ENCODE measurements around the gene FRK. TPM values are rescaled to one million over a fixed set of nuclear protein-coding genes. Genes with fewer than 3 reads are reported as not detected.
A peak's percentile ranks its signal among the peaks of the same experiment; 100 is the strongest.

FRK gene
- total RNA-seq, 2 donors from 2014 or later: 1.4 to 2.9 TPM

GRCh38 chr6:116105247-116105646, 44.6 kb upstream of the FRK start:
- Mint-ChIP-seq H3K36me3 (ENCODE audit: low read depth) (peaks cover 29% of the 10 kb centered on the region), H3K27ac (peak overlapping the region; percentile 98), H3K4me3 (no peak overlapping the region), H3K4me1 (peaks cover 68% of the 10 kb centered on the region), H3K27me3 (ENCODE audit: insufficient read depth) (no peaks in the 10 kb centered on the region), H3K9me3 (no peaks in the 10 kb centered on the region)
- peaks cover 33% of the 10 kb centered on the region for H3K4me1 ChIP-seq (ENCODE audit: control insufficient read depth, insufficient read depth, low read length)
- H3K27me3 ChIP-seq (ENCODE audit: control insufficient read depth, insufficient read depth, low read length, poor library complexity, severe bottlenecking): no peaks in the 10 kb centered on the region
- TF ChIP-seq CTCF (conservative IDR thresholded peaks at IDR 0.05): no peak
- no peak overlapping the region for H3K9ac ChIP-seq (ENCODE audit: extremely low read depth, low read length, poor library complexity, severe bottlenecking)
- H3K36me3 ChIP-seq (ENCODE audit: control insufficient read depth, insufficient read depth, low read length): peaks cover 33% of the 10 kb centered on the region
- peak overlapping the region; percentile 34 for H3K4me3 ChIP-seq (ENCODE audit: low read length)
- WGBS, 2 experiments (ENCODE audit: insufficient coverage in 1 of 2, insufficient read length in 1 of 2): 92% methylated on average over 3 of the region's 3 CpGs; no CpG with 5 or more reads in 1 of the 2 experiments
- no peak for DNase-seq
- H3K9me3 ChIP-seq (ENCODE audit: control insufficient read depth, low read length): no peaks in the 10 kb centered on the region
- H3K27ac ChIP-seq (ENCODE audit: low read depth, low read length): no peak overlapping the region

- Mint-ChIP-seq H3K27me3 (ENCODE audit: insufficient read depth) (no peaks in the 10 kb centered on the region), H3K9me3 (no peaks in the 10 kb centered on the region), H3K4me3 (peak overlapping the region; percentile 8), H3K36me3 (ENCODE audit: low read depth) (peaks cover 27% of the 10 kb centered on the region), H3K27ac (peak overlapping the region; percentile 98), H3K4me1 (peaks cover 70% of the 10 kb centered on the region)
- H3K4me3 ChIP-seq (ENCODE audit: low read length): peak overlapping the region; percentile 34
- WGBS, 2 experiments (ENCODE audit: insufficient coverage in 1 of 2, insufficient read length in 1 of 2): 79 to 100% methylated on average over 1 of the region's 1 CpG
- H3K27me3 ChIP-seq (ENCODE audit: control insufficient read depth, insufficient read depth, low read length, poor library complexity, severe bottlenecking): no peaks in the 10 kb centered on the region
- TF ChIP-seq CTCF (conservative IDR thresholded peaks at IDR 0.05): no peak
- no peak overlapping the region for H3K9ac ChIP-seq (ENCODE audit: extremely low read depth, low read length, poor library complexity, severe bottlenecking)
- H3K36me3 ChIP-seq (ENCODE audit: control insufficient read depth, insufficient read depth, low read length): peaks cover 31% of the 10 kb centered on the region
- DNase-seq: no peak
- H3K27ac ChIP-seq (ENCODE audit: low read depth, low read length): no peak overlapping the region
- peaks cover 33% of the 10 kb centered on the region for H3K4me1 ChIP-seq (ENCODE audit: control insufficient read depth, insufficient read depth, low read length)
- no peaks in the 10 kb centered on the region for H3K9me3 ChIP-seq (ENCODE audit: control insufficient read depth, low read length)
Measured at GRCh38 chr6:116104636-116105035, 43.9 kb upstream of the FRK start.

GRCh38 chr6:116102873-116103272, 42.2 kb upstream of the FRK start:
- 94 to 95% methylated on average over 2 to 4 of the region's 4 CpGs for WGBS, 2 experiments (ENCODE audit: insufficient coverage in 1 of 2, insufficient read length in 1 of 2)
- Mint-ChIP-seq H3K27ac (no peak overlapping the region), H3K36me3 (ENCODE audit: low read depth) (peaks cover 13% of the 10 kb centered on the region), H3K9me3 (no peaks in the 10 kb centered on the region), H3K4me1 (peaks cover 70% of the 10 kb centered on the region), H3K27me3 (ENCODE audit: insufficient read depth) (no peaks in the 10 kb centered on the region), H3K4me3 (peak overlapping the region; percentile 75)
- no peak overlapping the region for H3K27ac ChIP-seq (ENCODE audit: low read depth, low read length)
- no peak for DNase-seq
- TF ChIP-seq CTCF (conservative IDR thresholded peaks at IDR 0.05): no peak
- no peaks in the 10 kb centered on the region for H3K27me3 ChIP-seq (ENCODE audit: control insufficient read depth, insufficient read depth, low read length, poor library complexity, severe bottlenecking)
- H3K9ac ChIP-seq (ENCODE audit: extremely low read depth, low read length, poor library complexity, severe bottlenecking): no peak overlapping the region
- H3K9me3 ChIP-seq (ENCODE audit: control insufficient read depth, low read length): no peaks in the 10 kb centered on the region
- peak overlapping the region; percentile 86 for H3K4me3 ChIP-seq (ENCODE audit: low read length)
- H3K36me3 ChIP-seq (ENCODE audit: control insufficient read depth, insufficient read depth, low read length): peaks cover 15% of the 10 kb centered on the region
- peaks cover 33% of the 10 kb centered on the region for H3K4me1 ChIP-seq (ENCODE audit: control insufficient read depth, insufficient read depth, low read length)
